Neutrophil (primary cell): Measurements from ENCODE around the gene DIPK1B.

Experiments
- H3K27ac ChIP-seq: fragments of 200-600 bp; sonication (generic); 2 replicates; pipeline ENCODE4 v1.5.1; 2016; ENCODE audit warnings: mild to moderate bottlenecking, moderate library complexity
- H3K27me3 ChIP-seq: fragments of 200-600 bp; sonication (generic); 2 replicates; pipeline ENCODE4 v1.6.0; 2016; ENCODE audit warnings: mild to moderate bottlenecking
- H3K36me3 ChIP-seq: fragments of 200-600 bp; sonication (generic); 2 replicates; pipeline ENCODE4 v1.5.1; 2017
- H3K4me1 ChIP-seq, 2 experiments: fragments of 200-600 bp in 1 of 2; sonication (generic) in 1 of 2; 1 replicate in 1 of 2; 2 replicates in 1 of 2; pipeline versions ENCODE4 v1.5.1 to v1.6.1; 2013 to 2016; ENCODE audit warnings: low read depth in 1 of 2, low read length in 1 of 2, mild to moderate bottlenecking in 1 of 2, moderate library complexity in 1 of 2; ENCODE audit not compliant: control insufficient read depth in 1 of 2, insufficient read depth in 1 of 2
- H3K4me3 ChIP-seq, 2 experiments: fragments of 200-600 bp in 1 of 2; sonication (generic) in 1 of 2; 1 replicate in 1 of 2; 2 replicates in 1 of 2; pipeline ENCODE4 v1.5.1; 2013 to 2016; ENCODE audit warnings: low read depth in 1 of 2, low read length in 1 of 2, mild to moderate bottlenecking in 1 of 2, moderate library complexity in 1 of 2
- H3K9me3 ChIP-seq: fragments of 200-600 bp; sonication (generic); 2 replicates; pipeline ENCODE4 v1.5.1; 2016
- TF ChIP-seq, protein P1 (sequence below): fragments of 200-600 bp; sonication (generic); IDR thresholded peaks from 2 replicates; pipeline ENCODE4 v1.5.1; 2016; ENCODE audit warnings: antibody characterized with exemption

The DIPK1B gene

DNA sequence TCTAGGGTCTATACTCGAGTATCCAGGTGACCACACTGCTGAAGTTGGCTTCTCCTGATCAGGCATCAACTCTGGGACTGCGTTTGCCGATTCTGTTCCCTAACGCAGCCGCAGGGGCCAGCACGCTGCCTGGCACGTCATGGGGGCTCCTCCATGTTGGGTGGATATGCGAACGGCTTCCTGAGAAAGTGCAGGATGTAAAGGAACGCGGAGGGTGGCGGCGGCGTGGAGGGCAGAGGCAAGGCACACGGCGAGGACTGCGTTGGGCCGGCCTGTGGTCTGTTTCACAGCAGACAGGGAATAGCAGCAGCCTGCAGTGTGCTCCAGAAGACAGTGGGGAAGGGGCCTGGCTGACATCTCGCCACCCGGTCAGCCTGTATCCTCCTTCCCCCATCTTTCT is 26.6 kb downstream of the DIPK1B start:
- no peak overlapping the region for H3K4me3 ChIP-seq
- no peaks in the 10 kb centered on the region for H3K9me3 ChIP-seq
- no peak overlapping the region for H3K27ac ChIP-seq
- no peaks in the 10 kb centered on the region for H3K4me1 ChIP-seq
- H3K36me3 ChIP-seq: no peaks in the 10 kb centered on the region
- H3K27me3 ChIP-seq: peaks cover 57% of the 10 kb centered on the region
- TF ChIP-seq, protein P1, sequence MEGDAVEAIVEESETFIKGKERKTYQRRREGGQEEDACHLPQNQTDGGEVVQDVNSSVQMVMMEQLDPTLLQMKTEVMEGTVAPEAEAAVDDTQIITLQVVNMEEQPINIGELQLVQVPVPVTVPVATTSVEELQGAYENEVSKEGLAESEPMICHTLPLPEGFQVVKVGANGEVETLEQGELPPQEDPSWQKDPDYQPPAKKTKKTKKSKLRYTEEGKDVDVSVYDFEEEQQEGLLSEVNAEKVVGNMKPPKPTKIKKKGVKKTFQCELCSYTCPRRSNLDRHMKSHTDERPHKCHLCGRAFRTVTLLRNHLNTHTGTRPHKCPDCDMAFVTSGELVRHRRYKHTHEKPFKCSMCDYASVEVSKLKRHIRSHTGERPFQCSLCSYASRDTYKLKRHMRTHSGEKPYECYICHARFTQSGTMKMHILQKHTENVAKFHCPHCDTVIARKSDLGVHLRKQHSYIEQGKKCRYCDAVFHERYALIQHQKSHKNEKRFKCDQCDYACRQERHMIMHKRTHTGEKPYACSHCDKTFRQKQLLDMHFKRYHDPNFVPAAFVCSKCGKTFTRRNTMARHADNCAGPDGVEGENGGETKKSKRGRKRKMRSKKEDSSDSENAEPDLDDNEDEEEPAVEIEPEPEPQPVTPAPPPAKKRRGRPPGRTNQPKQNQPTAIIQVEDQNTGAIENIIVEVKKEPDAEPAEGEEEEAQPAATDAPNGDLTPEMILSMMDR: no peak

DNA sequence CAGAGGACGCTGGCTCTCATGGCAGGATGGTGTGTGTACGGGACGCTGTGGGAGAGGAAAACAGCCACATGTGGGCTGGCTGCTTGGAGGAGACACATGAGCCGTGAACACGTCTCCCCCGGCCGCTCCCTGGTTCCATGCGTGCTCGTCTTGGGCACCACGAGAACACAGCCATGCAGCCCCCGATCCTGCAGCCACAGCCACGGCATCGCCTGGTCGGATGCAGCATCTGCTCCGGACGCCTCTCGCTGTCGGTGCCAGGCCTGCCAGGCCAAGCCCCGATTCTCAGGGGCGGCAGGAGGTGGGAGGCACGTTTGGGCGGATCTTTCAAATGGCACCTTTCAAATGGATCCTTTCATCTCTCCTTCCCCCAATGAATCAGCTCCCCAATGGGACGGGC is 27.1 kb downstream of the DIPK1B start:
- peaks cover 63% of the 10 kb centered on the region for H3K27me3 ChIP-seq
- H3K4me3 ChIP-seq: no peak overlapping the region
- H3K4me1 ChIP-seq: no peaks in the 10 kb centered on the region
- TF ChIP-seq, protein P1: no peak
- no peak overlapping the region for H3K27ac ChIP-seq
- no peaks in the 10 kb centered on the region for H3K36me3 ChIP-seq
- no peaks in the 10 kb centered on the region for H3K9me3 ChIP-seq

DNA sequence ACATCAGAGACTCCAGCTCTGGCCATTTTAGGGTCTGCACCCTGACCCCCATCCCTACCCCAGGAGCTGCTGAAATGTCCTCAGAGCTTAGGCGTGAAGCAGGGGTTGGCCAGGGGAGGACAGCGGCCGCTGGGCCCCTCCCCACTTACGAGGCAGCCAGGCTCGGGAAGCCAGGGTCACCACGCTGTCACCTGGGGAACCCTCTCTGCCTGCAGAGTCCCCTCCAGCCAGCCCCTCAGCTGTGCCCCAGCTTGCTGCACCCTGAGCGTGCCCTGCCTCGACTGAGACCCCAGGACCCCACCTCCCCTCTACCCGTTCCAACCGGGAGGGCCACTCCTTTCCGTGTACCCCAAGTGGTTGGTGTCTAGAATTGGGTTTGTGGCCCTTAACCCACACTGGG is 27.7 kb downstream of the DIPK1B start:
- no peaks in the 10 kb centered on the region for H3K36me3 ChIP-seq
- no peak overlapping the region for H3K4me3 ChIP-seq
- H3K9me3 ChIP-seq: no peaks in the 10 kb centered on the region
- TF ChIP-seq, protein P1: no peak
- peaks cover 67% of the 10 kb centered on the region for H3K27me3 ChIP-seq
- H3K4me1 ChIP-seq: no peaks in the 10 kb centered on the region
- H3K27ac ChIP-seq: no peak overlapping the region

DNA sequence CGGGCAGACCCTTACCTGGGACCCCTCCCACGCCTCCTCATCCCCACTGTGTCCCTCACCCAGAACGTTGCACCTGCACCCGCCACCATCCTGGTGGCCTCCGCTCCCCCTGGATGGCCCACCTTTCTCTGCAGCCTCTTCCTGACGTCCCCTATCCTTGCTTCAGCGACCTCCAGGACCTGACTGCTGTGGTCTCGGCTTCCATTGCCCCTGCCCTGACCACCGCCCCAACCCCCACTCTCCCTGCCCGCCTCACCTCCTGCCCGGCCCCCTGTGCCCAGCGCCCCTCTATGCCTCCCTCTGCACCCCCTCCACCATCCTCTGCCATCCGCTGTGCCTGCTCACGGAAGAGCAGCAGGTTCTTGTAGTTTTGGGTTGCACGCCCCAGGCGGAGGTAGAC is 28.1 kb downstream of the DIPK1B start:
- H3K27ac ChIP-seq: no peak overlapping the region
- no peak overlapping the region for H3K4me3 ChIP-seq
- peaks cover 70% of the 10 kb centered on the region for H3K27me3 ChIP-seq
- no peaks in the 10 kb centered on the region for H3K9me3 ChIP-seq
- H3K4me1 ChIP-seq: no peaks in the 10 kb centered on the region
- TF ChIP-seq, protein P1: no peak
- no peaks in the 10 kb centered on the region for H3K36me3 ChIP-seq

DNA sequence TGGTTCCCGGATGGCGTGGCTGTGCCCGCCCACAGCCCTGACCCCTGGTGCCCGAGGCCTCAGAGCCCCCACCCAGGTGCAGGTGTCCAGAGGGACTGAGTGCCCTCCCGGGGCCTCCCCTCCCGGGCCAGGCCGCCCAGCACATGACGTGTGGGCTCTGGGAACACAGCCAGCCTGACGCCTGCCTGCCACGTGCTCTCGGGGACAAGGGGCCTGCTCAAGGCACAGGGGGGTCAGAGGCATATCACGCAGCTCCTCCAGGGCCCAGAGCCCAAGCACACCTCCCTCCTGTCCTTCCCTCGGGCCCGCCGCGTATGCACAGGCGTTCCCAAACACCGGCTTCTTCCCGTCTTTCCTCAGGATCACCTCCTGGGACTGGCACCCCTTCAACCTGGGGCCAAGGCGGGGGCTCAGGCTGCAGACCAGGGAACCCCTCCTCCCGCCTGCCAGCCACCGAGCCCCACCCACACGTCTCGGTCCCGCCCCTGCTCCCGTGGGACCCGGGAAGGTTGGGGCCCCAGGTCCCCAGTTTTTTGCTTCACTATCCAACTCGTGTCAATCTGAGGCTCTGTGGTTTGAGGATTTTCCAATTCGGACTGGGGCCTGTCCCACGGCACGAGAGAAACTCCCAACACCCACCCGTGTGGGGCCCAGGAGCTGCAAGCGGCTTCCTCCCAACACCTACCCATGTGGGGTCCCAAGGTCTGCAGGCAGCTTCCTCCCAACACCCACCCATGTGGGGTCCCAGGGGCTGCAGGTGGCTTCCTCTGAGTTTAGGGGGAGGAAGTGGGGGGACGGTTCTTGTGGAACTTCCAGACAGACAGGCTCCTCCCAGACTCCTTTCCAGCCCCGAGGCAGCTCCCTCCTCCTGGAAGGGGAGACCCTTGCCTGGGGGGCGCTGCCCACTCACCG is 28.9 kb downstream of the DIPK1B start:
- H3K9me3 ChIP-seq: no peaks in the 10 kb centered on the region
- TF ChIP-seq, protein P1: no peak
- no peak overlapping the region for H3K4me3 ChIP-seq
- no peaks in the 10 kb centered on the region for H3K4me1 ChIP-seq
- H3K36me3 ChIP-seq: no peaks in the 10 kb centered on the region
- no peak overlapping the region for H3K27ac ChIP-seq
- H3K27me3 ChIP-seq: peaks cover 78% of the 10 kb centered on the region
